ENCODE results near the gene NOS1AP.

The NOS1AP gene

DNA sequence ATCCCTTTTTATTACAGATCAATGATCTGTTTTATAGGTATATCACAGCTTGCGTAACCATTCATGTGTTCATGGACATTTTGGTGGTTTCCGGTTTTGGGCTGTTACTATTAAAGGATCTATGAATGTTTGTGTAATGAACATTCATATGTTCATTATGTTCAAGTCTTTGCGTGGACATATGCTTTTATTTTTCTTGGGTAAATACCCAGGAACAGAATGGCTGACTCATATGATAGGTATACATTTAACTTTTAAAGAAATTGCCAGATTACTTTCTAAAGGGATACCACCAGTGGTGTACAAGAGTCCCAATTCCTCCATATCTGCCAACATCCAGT, 233.5 kb downstream of the NOS1AP start:
- no peaks in the 10 kb centered on the region for H3K79me2 ChIP-seq (ENCODE audit: low read length)

DNA sequence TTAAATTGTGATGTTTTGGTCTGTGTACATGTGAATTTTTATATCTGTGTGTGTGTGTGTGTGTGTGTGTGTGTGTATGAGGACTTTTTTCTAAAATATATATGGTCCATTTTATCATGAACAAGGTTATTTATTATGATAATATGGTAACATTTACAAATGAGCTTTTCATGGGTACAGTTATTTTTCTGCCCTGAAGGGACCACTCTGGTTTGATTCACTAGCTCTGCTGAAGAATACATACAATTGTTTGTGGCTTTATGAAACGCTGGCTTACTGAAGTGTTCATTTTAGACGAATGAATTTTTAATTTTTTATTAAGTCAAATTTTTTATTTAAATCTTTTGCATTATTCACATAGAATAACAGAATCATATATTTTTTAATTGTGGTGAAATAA, 235.2 kb downstream of the NOS1AP start:
- H3K9me3 ChIP-seq (replicated peaks; ENCODE audit: insufficient read depth, low read length), result no peaks in the 10 kb centered on the region
- H3K4me3 ChIP-seq (ENCODE audit: low read length), result no peak overlapping the region
- no peak overlapping the region for H2AFZ ChIP-seq (ENCODE audit: low read length)
- no peak overlapping the region for H3K9ac ChIP-seq (ENCODE audit: low read length)
- no peak overlapping the region for H3K4me2 ChIP-seq (ENCODE audit: low read depth, low read length)
- no peaks in the 10 kb centered on the region for H3K79me2 ChIP-seq (ENCODE audit: low read length)
- TF ChIP-seq EZH2phosphoT487 (IDR thresholded peaks at IDR 0.05; ENCODE audit: low read length) (no peak), EZH2 (optimal IDR thresholded peaks at IDR 0.05; ENCODE audit: low read depth, low read length) (no peak)
- TF ChIP-seq, protein P1, sequence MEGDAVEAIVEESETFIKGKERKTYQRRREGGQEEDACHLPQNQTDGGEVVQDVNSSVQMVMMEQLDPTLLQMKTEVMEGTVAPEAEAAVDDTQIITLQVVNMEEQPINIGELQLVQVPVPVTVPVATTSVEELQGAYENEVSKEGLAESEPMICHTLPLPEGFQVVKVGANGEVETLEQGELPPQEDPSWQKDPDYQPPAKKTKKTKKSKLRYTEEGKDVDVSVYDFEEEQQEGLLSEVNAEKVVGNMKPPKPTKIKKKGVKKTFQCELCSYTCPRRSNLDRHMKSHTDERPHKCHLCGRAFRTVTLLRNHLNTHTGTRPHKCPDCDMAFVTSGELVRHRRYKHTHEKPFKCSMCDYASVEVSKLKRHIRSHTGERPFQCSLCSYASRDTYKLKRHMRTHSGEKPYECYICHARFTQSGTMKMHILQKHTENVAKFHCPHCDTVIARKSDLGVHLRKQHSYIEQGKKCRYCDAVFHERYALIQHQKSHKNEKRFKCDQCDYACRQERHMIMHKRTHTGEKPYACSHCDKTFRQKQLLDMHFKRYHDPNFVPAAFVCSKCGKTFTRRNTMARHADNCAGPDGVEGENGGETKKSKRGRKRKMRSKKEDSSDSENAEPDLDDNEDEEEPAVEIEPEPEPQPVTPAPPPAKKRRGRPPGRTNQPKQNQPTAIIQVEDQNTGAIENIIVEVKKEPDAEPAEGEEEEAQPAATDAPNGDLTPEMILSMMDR (IDR thresholded peaks at IDR 0.05; ENCODE audit: low read length), result no peak
- no peak for DNase-seq
- H4K20me1 ChIP-seq (ENCODE audit: insufficient read depth, low read length), result no peaks in the 10 kb centered on the region
- H3K27me3 ChIP-seq (replicated peaks; ENCODE audit: insufficient read depth, low read length), result no peaks in the 10 kb centered on the region
- H3K27ac ChIP-seq (ENCODE audit: low read length), result no peak overlapping the region
- H3K36me3 ChIP-seq (replicated peaks; ENCODE audit: insufficient read depth, low read length), result no peaks in the 10 kb centered on the region
- H3K4me1 ChIP-seq (ENCODE audit: low read length), result no peaks in the 10 kb centered on the region
- no peaks in the 10 kb centered on the region for H3K9me2 ChIP-seq (replicated peaks; ENCODE audit: insufficient read depth, low read length)
- H3F3A ChIP-seq (ENCODE audit: insufficient read depth, low read length), result no peaks in the 10 kb centered on the region

More for the DNA sequence above, 233.5 kb downstream of the NOS1AP start:
- Histone ChIP-seq H3K9me2 (replicated peaks; ENCODE audit: insufficient read depth, low read length) (no peaks in the 10 kb centered on the region), H3K27me3 (replicated peaks; ENCODE audit: insufficient read depth, low read length) (no peaks in the 10 kb centered on the region), H3K9ac (ENCODE audit: low read length) (no peak overlapping the region), H3K27ac (ENCODE audit: low read length) (no peak overlapping the region), H3K4me3 (ENCODE audit: low read length) (no peak overlapping the region), H3K4me2 (ENCODE audit: low read depth, low read length) (no peak overlapping the region), H2AFZ (ENCODE audit: low read length) (no peak overlapping the region), H3K36me3 (replicated peaks; ENCODE audit: insufficient read depth, low read length) (no peaks in the 10 kb centered on the region), H3K9me3 (replicated peaks; ENCODE audit: insufficient read depth, low read length) (no peaks in the 10 kb centered on the region), H3K4me1 (ENCODE audit: low read length) (no peaks in the 10 kb centered on the region), H4K20me1 (ENCODE audit: insufficient read depth, low read length) (no peaks in the 10 kb centered on the region), H3F3A (ENCODE audit: insufficient read depth, low read length) (no peaks in the 10 kb centered on the region)
- TF ChIP-seq EZH2phosphoT487 (IDR thresholded peaks at IDR 0.05; ENCODE audit: low read length), result no peak
- TF ChIP-seq EZH2 (optimal IDR thresholded peaks at IDR 0.05; ENCODE audit: low read depth, low read length), result no peak
- TF ChIP-seq, protein P1 (IDR thresholded peaks at IDR 0.05; ENCODE audit: low read length), result no peak
- DNase-seq, result no peak

DNA sequence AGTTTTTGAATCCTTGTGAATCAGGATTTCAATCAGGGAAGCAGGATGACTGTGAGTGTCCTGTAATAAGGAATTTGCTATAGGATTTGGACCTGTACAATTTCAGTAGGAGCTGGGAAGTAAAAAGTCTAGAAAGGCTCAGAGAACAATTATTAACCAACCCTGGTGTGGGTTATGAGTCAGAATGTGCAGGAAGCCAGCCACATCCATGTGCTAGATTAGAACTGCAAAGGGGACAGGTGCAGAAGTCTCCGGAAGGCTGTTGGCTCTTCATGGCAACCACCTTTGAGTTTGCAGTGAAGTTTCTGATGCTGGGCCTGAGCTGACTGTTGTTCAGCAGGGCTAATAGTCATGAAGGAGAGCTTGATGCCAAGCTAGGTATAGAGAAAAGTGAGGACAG, 236.5 kb downstream of the NOS1AP start:
- Histone ChIP-seq H3K9ac (ENCODE audit: low read length) (no peak overlapping the region), H3K27ac (ENCODE audit: low read length) (no peak overlapping the region), H3K79me2 (ENCODE audit: low read length) (no peaks in the 10 kb centered on the region), H3F3A (ENCODE audit: insufficient read depth, low read length) (no peaks in the 10 kb centered on the region), H3K4me2 (ENCODE audit: low read depth, low read length) (no peak overlapping the region), H3K9me2 (replicated peaks; ENCODE audit: insufficient read depth, low read length) (no peaks in the 10 kb centered on the region), H3K9me3 (replicated peaks; ENCODE audit: insufficient read depth, low read length) (no peaks in the 10 kb centered on the region), H3K27me3 (replicated peaks; ENCODE audit: insufficient read depth, low read length) (no peaks in the 10 kb centered on the region), H4K20me1 (ENCODE audit: insufficient read depth, low read length) (no peaks in the 10 kb centered on the region), H3K4me3 (ENCODE audit: low read length) (no peak overlapping the region), H3K36me3 (replicated peaks; ENCODE audit: insufficient read depth, low read length) (no peaks in the 10 kb centered on the region), H3K4me1 (ENCODE audit: low read length) (no peaks in the 10 kb centered on the region), H2AFZ (ENCODE audit: low read length) (no peak overlapping the region)
- TF ChIP-seq EZH2 (optimal IDR thresholded peaks at IDR 0.05; ENCODE audit: low read depth, low read length), result no peak
- TF ChIP-seq, protein P1 (IDR thresholded peaks at IDR 0.05; ENCODE audit: low read length), result no peak
- no peak for TF ChIP-seq EZH2phosphoT487 (IDR thresholded peaks at IDR 0.05; ENCODE audit: low read length)
- no peak for DNase-seq
